ENCODE results near the gene APOBEC4. TPM values are rescaled to one million over a fixed set of nuclear protein-coding genes. Genes with fewer than 3 reads are reported as not detected.

The APOBEC4 gene
- total RNA-seq, 1 donor from 2014 or later = not detected

DNA sequence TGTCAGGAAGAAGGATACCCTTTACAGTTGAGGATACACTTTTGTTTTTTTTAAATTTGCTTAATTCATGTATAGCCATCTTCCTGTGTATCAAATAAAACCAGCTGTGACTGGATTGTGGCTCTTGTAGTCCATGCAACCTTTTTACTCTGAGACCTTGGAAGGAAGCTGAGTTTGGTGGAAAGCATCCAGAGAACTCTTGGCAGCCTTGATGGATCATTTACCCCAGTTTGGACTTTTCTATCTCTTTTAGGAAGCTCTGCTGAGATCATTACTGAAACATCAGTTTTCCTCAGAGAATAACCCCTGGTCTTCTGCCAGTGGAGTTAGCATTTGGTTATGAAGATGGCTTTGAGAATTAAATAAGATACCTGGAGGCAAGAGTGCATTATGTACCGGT lies 21.2 kb upstream of the APOBEC4 start:
- peaks cover 1% of the 10 kb centered on the region for H3K36me3 Mint-ChIP-seq
- H3K27me3 Mint-ChIP-seq = no peaks in the 10 kb centered on the region
- no peak for DNase-seq (ENCODE audit: extremely low spot score, unreplicated experiment)
- H3K9me3 Mint-ChIP-seq = peaks cover 6% of the 10 kb centered on the region
- no peaks in the 10 kb centered on the region for H3K4me1 Mint-ChIP-seq (ENCODE audit: unreplicated experiment)
- no peak overlapping the region for H3K27ac Mint-ChIP-seq
- TF ChIP-seq, protein P1, sequence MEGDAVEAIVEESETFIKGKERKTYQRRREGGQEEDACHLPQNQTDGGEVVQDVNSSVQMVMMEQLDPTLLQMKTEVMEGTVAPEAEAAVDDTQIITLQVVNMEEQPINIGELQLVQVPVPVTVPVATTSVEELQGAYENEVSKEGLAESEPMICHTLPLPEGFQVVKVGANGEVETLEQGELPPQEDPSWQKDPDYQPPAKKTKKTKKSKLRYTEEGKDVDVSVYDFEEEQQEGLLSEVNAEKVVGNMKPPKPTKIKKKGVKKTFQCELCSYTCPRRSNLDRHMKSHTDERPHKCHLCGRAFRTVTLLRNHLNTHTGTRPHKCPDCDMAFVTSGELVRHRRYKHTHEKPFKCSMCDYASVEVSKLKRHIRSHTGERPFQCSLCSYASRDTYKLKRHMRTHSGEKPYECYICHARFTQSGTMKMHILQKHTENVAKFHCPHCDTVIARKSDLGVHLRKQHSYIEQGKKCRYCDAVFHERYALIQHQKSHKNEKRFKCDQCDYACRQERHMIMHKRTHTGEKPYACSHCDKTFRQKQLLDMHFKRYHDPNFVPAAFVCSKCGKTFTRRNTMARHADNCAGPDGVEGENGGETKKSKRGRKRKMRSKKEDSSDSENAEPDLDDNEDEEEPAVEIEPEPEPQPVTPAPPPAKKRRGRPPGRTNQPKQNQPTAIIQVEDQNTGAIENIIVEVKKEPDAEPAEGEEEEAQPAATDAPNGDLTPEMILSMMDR (conservative IDR thresholded peaks at IDR 0.05) = no peak
- no peak overlapping the region for H3K4me3 Mint-ChIP-seq

DNA sequence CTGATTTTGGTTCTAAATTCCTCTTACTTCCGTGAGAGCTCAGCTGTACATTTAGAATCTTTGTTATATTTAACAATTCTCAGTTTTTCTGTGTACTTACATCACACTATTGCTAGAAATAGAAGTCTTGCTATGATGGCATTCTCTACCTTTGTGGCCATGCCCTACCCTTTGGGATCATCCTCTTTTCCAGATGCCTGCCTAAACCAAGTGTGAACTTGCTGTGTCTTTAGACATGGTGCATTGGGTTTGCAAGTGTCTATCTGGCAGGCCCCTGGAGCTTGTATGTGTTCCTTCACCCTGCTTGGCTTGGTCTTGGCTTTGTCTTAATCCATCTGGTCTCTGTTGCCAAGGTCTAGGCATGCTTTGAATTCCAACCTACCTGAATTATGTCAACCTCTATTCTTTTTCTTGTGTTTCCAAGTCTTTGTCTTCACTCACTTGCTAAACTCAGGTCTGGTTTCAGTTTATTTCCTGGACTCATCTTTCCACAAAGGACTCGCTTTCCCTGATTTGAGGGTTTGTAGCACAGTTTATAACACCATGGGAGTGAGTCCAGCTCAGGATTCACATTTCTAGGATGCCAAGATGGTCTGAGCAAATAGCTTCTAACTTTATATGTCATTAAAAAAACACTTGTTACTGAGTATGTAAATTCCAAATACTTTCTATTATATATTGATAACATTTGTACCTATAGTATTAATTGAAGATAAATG lies 20.6 kb upstream of the APOBEC4 start:
- no peak overlapping the region for H3K4me3 Mint-ChIP-seq
- H3K27ac Mint-ChIP-seq = no peak overlapping the region
- DNase-seq (ENCODE audit: extremely low spot score, unreplicated experiment) = no peak
- H3K9me3 Mint-ChIP-seq = peaks cover 6% of the 10 kb centered on the region
- peaks cover 3% of the 10 kb centered on the region for H3K36me3 Mint-ChIP-seq
- TF ChIP-seq, protein P1 (conservative IDR thresholded peaks at IDR 0.05) = no peak
- no peaks in the 10 kb centered on the region for H3K27me3 Mint-ChIP-seq
- H3K4me1 Mint-ChIP-seq (ENCODE audit: unreplicated experiment) = no peaks in the 10 kb centered on the region

DNA sequence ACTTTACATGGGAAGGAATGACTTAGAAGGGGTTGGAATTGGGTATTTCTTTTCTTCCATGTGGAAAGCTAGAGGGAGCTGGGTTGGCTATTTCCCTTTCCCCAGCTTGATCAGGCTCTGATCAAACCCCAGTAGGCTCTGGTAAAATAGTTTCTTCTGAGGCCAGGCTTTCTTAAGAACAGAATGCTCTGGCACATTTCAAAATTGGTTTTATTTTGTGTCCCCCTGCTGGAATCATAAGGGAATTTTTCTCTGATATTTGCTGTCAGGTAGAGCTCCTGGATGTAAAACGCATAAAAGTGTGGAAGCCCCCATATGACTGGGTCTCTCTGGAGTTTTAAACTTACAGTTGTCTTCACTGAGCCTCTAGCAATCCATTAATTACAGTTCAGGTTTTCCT lies 17.1 kb upstream of the APOBEC4 start:
- no peaks in the 10 kb centered on the region for H3K4me1 Mint-ChIP-seq (ENCODE audit: unreplicated experiment)
- TF ChIP-seq, protein P1 (conservative IDR thresholded peaks at IDR 0.05) = peak; percentile 36

DNA sequence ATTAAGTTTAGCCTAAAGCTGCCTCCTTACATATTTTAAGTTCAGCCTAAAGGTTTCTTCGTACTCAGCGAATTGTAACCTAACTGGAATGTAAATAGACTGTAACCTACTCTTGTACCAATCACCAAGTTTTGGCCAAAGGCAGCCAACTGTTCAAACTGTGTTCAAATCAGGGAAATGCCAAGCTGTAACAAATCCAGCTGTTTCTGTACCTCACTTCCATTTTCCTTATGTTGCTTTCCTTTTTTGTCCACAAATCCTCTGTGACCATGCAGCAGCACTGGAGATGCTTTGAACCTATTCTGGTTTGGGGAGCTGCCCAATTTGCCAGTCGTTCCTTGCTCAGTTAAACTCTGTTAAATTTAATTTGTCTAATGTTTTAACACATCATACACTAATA lies 3.2 kb upstream of the APOBEC4 start:
- Mint-ChIP-seq H3K4me3 (no peak overlapping the region), H3K27ac (no peak overlapping the region), H3K27me3 (no peaks in the 10 kb centered on the region), H3K4me1 (ENCODE audit: unreplicated experiment) (peaks cover 4% of the 10 kb centered on the region), H3K36me3 (no peaks in the 10 kb centered on the region), H3K9me3 (no peaks in the 10 kb centered on the region)
- no peak for DNase-seq (ENCODE audit: extremely low spot score, unreplicated experiment)
- TF ChIP-seq, protein P1 (conservative IDR thresholded peaks at IDR 0.05) = no peak

More for the DNA sequence above, 17.1 kb upstream of the APOBEC4 start:
- Mint-ChIP-seq H3K27me3 (no peaks in the 10 kb centered on the region), H3K36me3 (peaks cover 3% of the 10 kb centered on the region), H3K9me3 (peaks cover 6% of the 10 kb centered on the region), H3K27ac (no peak overlapping the region), H3K4me3 (no peak overlapping the region)
- no peak for DNase-seq (ENCODE audit: extremely low spot score, unreplicated experiment)

DNA sequence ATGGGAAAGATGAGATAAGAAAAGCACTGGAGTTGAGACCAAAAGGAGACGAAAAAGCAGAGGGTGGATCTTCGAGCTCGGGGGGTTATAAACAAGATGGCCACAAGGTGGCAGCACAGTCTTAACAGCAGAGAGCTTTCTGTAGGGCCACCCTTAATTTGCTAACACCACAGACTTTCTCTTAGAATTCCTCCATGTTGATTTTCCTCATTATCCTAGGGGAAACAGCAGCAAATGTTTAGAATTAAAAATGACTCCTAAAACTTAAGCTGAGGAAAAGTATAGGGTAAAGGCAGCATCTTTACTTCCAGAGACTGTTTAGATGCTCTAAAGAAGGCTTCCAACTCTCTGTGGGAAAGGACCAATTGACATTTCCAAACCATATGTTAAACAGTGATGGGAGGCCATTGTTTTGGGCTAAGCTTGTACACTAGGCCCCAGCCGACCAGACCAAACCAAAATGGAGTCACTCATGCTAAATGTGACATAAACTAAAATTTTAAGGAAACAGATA lies 2.5 kb upstream of the APOBEC4 start:
- Mint-ChIP-seq H3K36me3 (no peaks in the 10 kb centered on the region), H3K9me3 (no peaks in the 10 kb centered on the region), H3K4me1 (ENCODE audit: unreplicated experiment) (peaks cover 4% of the 10 kb centered on the region), H3K27ac (no peak overlapping the region), H3K4me3 (no peak overlapping the region), H3K27me3 (no peaks in the 10 kb centered on the region)
- DNase-seq (ENCODE audit: extremely low spot score, unreplicated experiment) = peak; percentile 79
- TF ChIP-seq, protein P1 (conservative IDR thresholded peaks at IDR 0.05) = peak; percentile 95

All from type B pancreatic cell (in vitro differentiated cells).